Measurements from ENCODE around the gene ARPC5L.

Gene ARPC5L

GRCh38 chr9:124815601-124816000 lies 46.3 kb upstream of the ARPC5L start:
- no peak for DNase-seq
- Histone ChIP-seq H3K27ac (no peak overlapping the region), H3K4me3 (ENCODE audit: low read depth, low read length) (no peak overlapping the region), H3K36me3 (replicated peaks) (no peaks in the 10 kb centered on the region), H3K27me3 (replicated peaks) (no peaks in the 10 kb centered on the region)
- in situ Hi-C loops (cut with HindIII; ENCODE audit: low pct_ligation_motif_present, low sequenced_read_pairs) = no loop called here
- TF ChIP-seq, protein P1, sequence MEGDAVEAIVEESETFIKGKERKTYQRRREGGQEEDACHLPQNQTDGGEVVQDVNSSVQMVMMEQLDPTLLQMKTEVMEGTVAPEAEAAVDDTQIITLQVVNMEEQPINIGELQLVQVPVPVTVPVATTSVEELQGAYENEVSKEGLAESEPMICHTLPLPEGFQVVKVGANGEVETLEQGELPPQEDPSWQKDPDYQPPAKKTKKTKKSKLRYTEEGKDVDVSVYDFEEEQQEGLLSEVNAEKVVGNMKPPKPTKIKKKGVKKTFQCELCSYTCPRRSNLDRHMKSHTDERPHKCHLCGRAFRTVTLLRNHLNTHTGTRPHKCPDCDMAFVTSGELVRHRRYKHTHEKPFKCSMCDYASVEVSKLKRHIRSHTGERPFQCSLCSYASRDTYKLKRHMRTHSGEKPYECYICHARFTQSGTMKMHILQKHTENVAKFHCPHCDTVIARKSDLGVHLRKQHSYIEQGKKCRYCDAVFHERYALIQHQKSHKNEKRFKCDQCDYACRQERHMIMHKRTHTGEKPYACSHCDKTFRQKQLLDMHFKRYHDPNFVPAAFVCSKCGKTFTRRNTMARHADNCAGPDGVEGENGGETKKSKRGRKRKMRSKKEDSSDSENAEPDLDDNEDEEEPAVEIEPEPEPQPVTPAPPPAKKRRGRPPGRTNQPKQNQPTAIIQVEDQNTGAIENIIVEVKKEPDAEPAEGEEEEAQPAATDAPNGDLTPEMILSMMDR (IDR thresholded peaks at IDR 0.05; ENCODE audit: low read depth, low read length, missing control alignments) = no peak

- TF ChIP-seq, protein P1 (IDR thresholded peaks at IDR 0.05; ENCODE audit: low read depth, low read length, missing control alignments) = peak; percentile 4
- in situ Hi-C loops (cut with HindIII; ENCODE audit: low pct_ligation_motif_present, low sequenced_read_pairs) = no loop called here
- Histone ChIP-seq H3K27ac (no peak overlapping the region), H3K4me3 (ENCODE audit: low read depth, low read length) (no peak overlapping the region), H3K36me3 (replicated peaks) (no peaks in the 10 kb centered on the region), H3K27me3 (replicated peaks) (no peaks in the 10 kb centered on the region)
- peak; percentile 40 for DNase-seq
Measured at GRCh38 chr9:124818431-124819281, 43.3 kb upstream of the ARPC5L start.

DNA sequence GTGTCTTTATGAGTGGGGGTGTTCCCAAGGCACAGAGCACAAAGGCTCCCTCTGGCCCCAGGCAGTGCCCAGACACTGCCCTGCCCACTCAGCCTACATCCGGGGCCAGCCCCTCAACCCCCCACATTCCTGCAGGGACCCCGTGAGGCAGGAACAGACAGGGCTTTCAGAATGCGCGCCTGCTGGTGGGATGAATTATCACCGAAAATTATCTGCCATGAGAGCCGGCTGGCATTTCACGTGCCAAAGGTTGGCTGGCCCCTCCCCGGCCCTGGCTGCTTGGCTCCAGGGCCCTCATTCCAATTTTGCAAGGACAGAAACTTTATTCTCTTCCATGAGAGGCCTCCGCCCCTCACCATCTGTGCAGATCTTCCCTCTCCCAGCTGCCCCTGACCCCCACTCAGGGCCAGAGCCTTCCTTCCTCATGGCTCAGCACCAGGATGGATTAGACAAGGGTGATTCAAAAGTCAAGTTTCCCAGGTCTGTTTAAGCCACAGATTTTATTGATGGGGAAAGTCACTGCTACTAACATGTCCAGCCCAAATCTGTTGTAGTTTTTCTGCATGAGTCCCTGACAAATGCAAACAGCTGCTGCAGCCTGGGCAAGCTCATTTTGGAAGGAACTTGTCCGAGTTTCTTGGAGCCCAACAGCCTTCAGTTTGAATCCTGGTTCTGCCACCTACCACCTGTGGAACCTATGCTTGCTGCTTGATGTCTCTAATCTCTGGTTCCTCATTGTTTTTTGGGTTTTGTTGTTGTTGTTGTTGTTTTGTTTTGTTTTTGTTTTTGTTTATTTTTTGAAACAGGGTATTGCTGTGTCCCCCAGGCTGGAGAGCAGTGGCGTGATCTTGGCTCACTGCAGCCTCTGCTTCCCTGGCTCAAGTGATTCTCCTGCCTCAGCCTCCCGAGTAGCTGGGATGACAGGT lies 41.0 kb upstream of the ARPC5L start:
- H3K4me3 ChIP-seq (ENCODE audit: low read depth, low read length) = no peak overlapping the region

GRCh38 chr9:124828489-124829333 lies 33.2 kb upstream of the ARPC5L start:
- no peak for DNase-seq
- TF ChIP-seq, protein P1 (IDR thresholded peaks at IDR 0.05; ENCODE audit: low read depth, low read length, missing control alignments) = no peak
- in situ Hi-C loops (cut with HindIII; ENCODE audit: low pct_ligation_motif_present, low sequenced_read_pairs) = no loop called here
- H3K27ac ChIP-seq = no peak overlapping the region
- no peaks in the 10 kb centered on the region for H3K36me3 ChIP-seq (replicated peaks)
- H3K4me3 ChIP-seq (ENCODE audit: low read depth, low read length) = no peak overlapping the region
- no peaks in the 10 kb centered on the region for H3K27me3 ChIP-seq (replicated peaks)

More for the DNA sequence above, 41.0 kb upstream of the ARPC5L start:
- in situ Hi-C loops (cut with HindIII; ENCODE audit: low pct_ligation_motif_present, low sequenced_read_pairs) = no loop called here
- H3K36me3 ChIP-seq (replicated peaks) = no peaks in the 10 kb centered on the region
- no peak for DNase-seq
- H3K27ac ChIP-seq = no peak overlapping the region
- TF ChIP-seq, protein P1 (IDR thresholded peaks at IDR 0.05; ENCODE audit: low read depth, low read length, missing control alignments) = no peak
- no peaks in the 10 kb centered on the region for H3K27me3 ChIP-seq (replicated peaks)

DNA sequence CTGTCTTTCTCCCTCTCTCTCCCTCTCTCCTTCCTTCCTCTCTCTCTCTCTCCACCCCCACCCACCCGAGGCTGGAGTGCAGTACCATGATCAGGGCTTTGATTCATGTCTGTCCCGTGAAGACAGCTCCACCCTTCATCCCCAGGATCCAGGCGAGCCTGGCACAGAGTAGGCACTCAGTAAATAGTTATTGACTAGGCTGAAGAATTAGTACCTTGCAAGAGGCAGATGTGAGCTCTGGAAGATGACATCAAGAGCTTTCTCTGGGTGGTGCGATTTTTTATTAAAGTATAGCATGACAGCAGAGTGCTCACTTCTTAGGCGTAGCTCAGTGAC lies 32.6 kb upstream of the ARPC5L start:
- H3K27ac ChIP-seq = no peak overlapping the region
- no peaks in the 10 kb centered on the region for H3K27me3 ChIP-seq (replicated peaks)
- in situ Hi-C loops (cut with HindIII; ENCODE audit: low pct_ligation_motif_present, low sequenced_read_pairs) = no loop called here
- TF ChIP-seq, protein P1 (IDR thresholded peaks at IDR 0.05; ENCODE audit: low read depth, low read length, missing control alignments) = no peak
- no peaks in the 10 kb centered on the region for H3K36me3 ChIP-seq (replicated peaks)
- H3K4me3 ChIP-seq (ENCODE audit: low read depth, low read length) = no peak overlapping the region
- no peak for DNase-seq

Measured in brain microvascular endothelial cell (primary cell).